Stimulated activated naive CD8-positive, alpha-beta T cell treated with anti-CD3 and anti-CD28 coated beads, Interleukin-15, amount 100 ng/mL, for 72 hours (primary cell): ENCODE measurements around the gene ITFG1.
A peak's percentile ranks its signal among the peaks of the same experiment; 100 is the strongest.
"Not testable (repeated sequence)": the region's sequence is repeated elsewhere in the genome, so short reads cannot be mapped to it uniquely, and the experiment has no call there.

Source experiments
- ATAC-seq: fragments of 150-1000 bp; cut with Tn5 transposase; 2 replicates; pipeline ENCODE4 v1.10.0; 2021; ENCODE audit warnings: mild to moderate bottlenecking, moderate library complexity
- DNase-seq, 2 donors: peaks; one replicate each; pipeline ENCODE4 v3.0.0; 2021 to 2022
- H3K27ac Mint-ChIP-seq, 2 donors: one replicate each; pipeline ENCODE4 v1.8.0; 2022; ENCODE audit warnings: mild to moderate bottlenecking in 2 of 2, mixed read lengths in 2 of 2, moderate library complexity in 2 of 2
- H3K27me3 Mint-ChIP-seq: one replicate; pipeline ENCODE4 v1.8.0; 2022; ENCODE audit warnings: mixed read lengths
- H3K4me1 Mint-ChIP-seq: one replicate; pipeline ENCODE4 v1.8.0; 2022; ENCODE audit warnings: mild to moderate bottlenecking, mixed read lengths
- H3K4me3 Mint-ChIP-seq, 2 donors: one replicate each; pipeline ENCODE4 v1.8.0; 2022; ENCODE audit warnings: mild to moderate bottlenecking in 2 of 2, mixed read lengths in 2 of 2, moderate library complexity in 1 of 2
- H3K9me3 Mint-ChIP-seq, 2 donors: one replicate each; pipeline ENCODE4 v1.8.0; 2022; ENCODE audit warnings: mixed read lengths in 2 of 2

Gene ITFG1

DNA sequence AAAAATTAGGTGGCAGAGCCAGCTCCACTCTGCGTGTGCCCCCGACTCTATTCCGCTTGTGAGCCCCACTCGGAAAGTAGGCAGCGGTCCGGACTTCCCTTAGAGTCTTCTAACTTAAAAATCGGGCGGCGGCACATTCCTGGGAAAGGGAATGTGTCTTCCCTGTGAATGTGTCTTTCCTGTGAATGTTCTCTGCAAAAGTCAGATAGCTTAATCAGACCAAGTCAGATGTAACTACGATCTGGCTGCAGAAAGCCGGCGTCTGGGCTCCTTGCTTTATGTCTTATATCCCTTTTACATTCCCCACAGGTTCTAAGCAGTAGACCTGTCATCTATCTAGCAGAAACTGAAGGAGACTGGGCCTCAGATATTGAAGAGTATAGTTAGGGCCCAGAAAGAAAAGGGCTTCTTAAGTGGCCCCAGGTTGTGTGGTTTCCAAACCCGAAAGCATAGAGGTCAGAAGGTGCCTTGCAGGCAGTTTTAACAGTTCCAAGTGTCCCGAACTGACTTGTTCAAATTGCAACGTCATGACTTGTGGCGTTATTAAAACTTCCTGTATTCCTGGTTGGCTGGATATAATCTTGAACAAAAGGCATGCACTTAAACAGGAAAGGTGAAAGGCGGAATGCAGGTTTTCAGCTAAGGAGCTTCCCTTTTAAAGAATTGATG lies 869 bp upstream of the ITFG1 start:
- H3K27ac Mint-ChIP-seq = peak overlapping the region; percentile 94 to 100
- no peaks in the 10 kb centered on the region for H3K9me3 Mint-ChIP-seq
- no peaks in the 10 kb centered on the region for H3K27me3 Mint-ChIP-seq
- peak; percentile 38 for ATAC-seq
- H3K4me1 Mint-ChIP-seq = peaks cover 45% of the 10 kb centered on the region
- peak overlapping the region; percentile 87 to 92 for H3K4me3 Mint-ChIP-seq
- peak; percentile 24 for DNase-seq

DNA sequence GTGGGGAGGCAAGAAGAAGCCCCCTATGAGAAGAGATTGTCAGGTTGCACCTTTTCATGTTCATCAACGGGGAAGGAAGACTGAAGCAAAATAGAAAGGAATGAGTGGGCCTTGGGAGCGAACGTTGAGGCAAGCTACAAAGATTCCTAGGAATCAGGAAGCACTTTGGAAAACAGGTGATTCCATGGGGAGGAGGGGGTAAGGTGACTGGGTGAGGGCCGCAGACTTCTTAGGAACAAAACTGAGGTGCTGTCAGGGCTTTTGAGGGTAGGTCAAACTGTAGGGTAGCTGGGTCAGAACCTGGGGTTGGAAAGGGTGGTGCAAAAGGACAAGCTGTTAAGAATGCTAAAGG lies 528 bp downstream of the ITFG1 start:
- ATAC-seq (no peak), DNase-seq (no peak)
- Mint-ChIP-seq H3K27ac (peak overlapping the region; percentile 93 to 100), H3K4me1 (peaks cover 40% of the 10 kb centered on the region), H3K4me3 (peak overlapping the region; percentile 87 to 92), H3K27me3 (no peaks in the 10 kb centered on the region), H3K9me3 (no peaks in the 10 kb centered on the region)

DNA sequence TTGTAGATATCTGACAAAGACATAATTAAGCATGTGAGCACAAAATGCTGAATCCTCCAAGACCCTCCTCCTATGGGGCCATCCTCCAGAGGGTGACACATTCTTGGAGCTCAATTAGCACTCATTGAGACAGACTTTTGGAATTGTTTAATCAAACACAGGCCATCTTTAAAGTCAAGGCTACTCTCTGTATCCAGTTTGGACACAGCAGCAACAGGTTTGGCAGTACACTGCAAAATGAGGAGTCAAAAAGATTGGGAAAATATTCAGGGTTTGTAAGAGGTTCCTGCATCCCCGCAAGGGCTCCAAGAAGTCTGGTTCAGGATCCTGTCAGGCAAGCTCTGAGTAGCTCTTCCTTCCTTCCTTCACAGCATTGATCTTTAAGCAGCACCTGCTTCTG lies 1.3 kb downstream of the ITFG1 start:
- Mint-ChIP-seq H3K4me1 (peaks cover 44% of the 10 kb centered on the region), H3K27ac (peak overlapping the region; percentile 93 to 100), H3K27me3 (no peaks in the 10 kb centered on the region), H3K4me3 (peak overlapping the region; percentile 87 to 92), H3K9me3 (no peaks in the 10 kb centered on the region)
- no peak for DNase-seq
- ATAC-seq = no peak

DNA sequence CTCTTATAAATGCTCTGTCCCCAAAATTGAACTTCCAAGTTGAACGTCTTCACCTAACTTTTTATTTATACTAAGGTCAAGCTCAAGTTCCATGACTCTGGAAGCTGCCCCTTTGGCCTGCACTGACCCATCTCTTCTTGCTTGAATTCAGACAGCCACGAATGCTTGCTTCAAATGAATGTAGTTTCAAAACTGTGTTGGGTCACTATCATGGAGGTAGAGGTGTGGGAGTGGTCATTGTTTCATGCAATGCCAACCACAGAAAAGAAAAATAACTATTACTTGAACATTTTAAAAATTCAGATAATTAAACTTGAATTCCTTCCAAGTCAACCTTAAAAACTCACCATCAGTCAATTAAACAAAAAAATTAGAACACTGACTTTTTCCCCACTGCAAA lies 2.5 kb downstream of the ITFG1 start:
- peaks cover 38% of the 10 kb centered on the region for H3K4me1 Mint-ChIP-seq
- H3K27me3 Mint-ChIP-seq = no peaks in the 10 kb centered on the region
- no peaks in the 10 kb centered on the region for H3K9me3 Mint-ChIP-seq
- no peak for DNase-seq
- H3K27ac Mint-ChIP-seq = no peak overlapping the region
- no peak overlapping the region for H3K4me3 Mint-ChIP-seq
- no peak for ATAC-seq

DNA sequence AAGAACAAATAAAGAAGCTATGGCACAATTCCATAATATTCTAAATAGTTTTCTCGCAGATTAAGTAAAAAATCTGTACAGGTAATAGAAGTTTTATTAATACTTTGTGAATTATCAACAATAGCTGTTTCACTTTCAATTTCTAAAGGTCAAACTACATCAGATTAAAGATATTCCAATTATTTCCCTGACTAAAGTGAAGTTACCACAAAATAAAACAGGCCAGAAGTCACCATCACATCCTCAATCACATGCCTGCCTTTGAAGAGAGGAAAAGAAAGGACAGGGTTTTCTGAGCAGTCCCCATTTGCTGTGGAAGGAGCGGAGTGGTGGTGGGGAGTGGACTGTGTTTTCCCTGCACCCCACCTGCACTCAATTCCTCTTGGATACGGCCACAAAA lies 11.1 kb downstream of the ITFG1 start:
- ATAC-seq (no peak), DNase-seq (no peak)
- Mint-ChIP-seq H3K4me3 (no peak overlapping the region), H3K27ac (no peak overlapping the region), H3K9me3 (no peaks in the 10 kb centered on the region), H3K27me3 (no peaks in the 10 kb centered on the region), H3K4me1 (peaks cover 7% of the 10 kb centered on the region)

DNA sequence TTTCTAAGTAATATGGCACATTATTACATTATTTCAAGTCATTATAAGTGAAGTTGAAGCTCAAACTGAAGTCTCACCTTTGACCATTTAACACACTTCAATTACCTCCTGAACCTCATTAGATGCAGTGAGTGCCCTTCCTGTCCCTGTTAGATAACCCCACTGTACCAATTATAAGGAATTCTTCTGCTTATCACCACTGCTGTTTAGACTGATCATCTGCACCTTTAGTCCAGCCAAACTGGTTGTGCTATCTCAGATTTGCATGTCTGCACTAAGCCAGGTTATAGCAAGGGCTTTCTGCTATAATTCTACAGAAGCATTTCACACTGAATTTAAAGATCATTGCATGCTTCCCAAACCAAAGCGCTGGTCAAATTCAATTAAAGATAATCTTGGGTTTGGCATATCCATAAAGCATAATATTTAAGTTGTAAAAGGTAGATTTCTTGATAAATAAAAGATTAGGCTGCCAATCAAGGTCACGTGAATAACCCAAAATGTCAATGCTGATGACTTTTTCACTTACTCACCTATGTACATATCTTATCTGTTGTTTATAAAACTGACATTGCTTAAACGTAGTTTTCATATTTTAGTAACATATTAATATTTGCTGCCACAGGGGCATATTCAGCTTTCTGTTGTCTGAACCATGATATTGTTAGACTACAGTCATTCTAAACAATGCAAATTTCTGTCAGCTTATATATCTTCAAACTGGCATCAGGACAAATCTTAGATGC lies 11.9 kb downstream of the ITFG1 start:
- ATAC-seq = no peak
- Mint-ChIP-seq H3K27ac (no peak overlapping the region), H3K9me3 (no peaks in the 10 kb centered on the region), H3K27me3 (no peaks in the 10 kb centered on the region), H3K4me3 (no peak overlapping the region), H3K4me1 (peaks cover 7% of the 10 kb centered on the region)
- DNase-seq = no peak

DNA sequence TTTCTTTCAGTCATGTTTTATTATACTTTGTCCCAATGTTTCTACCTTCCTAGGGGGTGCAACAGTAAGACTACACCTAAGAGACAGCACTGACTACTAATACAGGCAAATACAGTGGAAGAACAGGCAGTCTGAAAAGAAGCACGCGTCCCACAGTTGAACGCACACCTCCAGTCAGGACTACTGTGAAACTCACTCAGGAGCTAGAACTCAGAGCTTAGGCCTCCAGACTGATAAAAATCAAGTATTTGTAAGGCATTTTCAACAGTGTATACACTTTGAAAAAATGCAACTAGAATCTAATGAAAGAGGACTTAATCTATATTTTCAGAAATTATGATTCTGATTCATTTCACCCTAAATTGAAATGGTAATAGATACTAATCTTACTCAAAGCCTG lies 14.4 kb downstream of the ITFG1 start:
- no peak for ATAC-seq
- DNase-seq = no peak
- H3K9me3 Mint-ChIP-seq = peaks cover 0 to 4% of the 10 kb centered on the region in 2 donors
- H3K27me3 Mint-ChIP-seq = no peaks in the 10 kb centered on the region
- no peak overlapping the region for H3K27ac Mint-ChIP-seq
- H3K4me3 Mint-ChIP-seq = no peak overlapping the region
- peaks cover 7% of the 10 kb centered on the region for H3K4me1 Mint-ChIP-seq

DNA sequence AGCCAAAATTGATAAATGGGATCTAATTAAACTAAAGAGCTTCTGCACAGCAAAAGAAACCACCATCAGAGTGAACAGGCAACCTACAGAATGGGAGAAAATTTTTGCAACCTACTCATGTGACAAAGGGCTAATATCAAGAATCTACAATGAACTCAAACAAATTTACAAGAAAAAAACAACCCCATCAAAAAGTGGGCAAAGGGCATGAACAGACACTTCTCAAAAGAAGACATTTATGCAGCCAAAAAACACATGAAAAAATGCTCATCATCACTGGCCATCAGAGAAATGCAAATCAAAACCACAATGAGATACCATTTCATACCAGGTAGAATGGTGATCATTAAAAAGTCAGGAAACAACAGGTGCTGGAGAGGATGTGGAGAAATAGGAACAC lies 18.0 kb downstream of the ITFG1 start:
- not testable (repeated sequence) for H3K4me3 Mint-ChIP-seq, DNase-seq, H3K27ac Mint-ChIP-seq, H3K4me1 Mint-ChIP-seq, H3K27me3 Mint-ChIP-seq, ATAC-seq
- H3K9me3 Mint-ChIP-seq = peaks cover 10 to 13% of the 10 kb centered on the region in 2 donors

DNA sequence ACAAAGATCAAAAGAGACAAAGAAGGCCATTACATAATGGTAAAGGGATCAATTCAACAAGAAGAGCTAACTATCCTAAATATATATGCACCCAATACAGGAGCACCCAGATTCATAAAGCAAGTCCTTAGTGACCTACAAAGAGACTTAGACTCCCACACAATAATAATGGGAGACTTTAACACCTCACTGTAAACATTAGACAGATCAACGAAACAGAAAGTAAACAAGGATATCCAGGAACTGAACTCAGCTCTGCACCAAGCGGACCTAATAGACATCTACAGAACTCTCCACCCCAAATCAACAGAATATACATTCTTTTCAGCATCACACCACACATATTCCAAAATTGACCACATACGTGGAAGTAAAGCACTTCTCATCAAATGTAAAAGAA lies 20.8 kb downstream of the ITFG1 start:
- not testable (repeated sequence) for H3K4me3 Mint-ChIP-seq, H3K27ac Mint-ChIP-seq, H3K27me3 Mint-ChIP-seq, ATAC-seq, DNase-seq
- Mint-ChIP-seq H3K9me3 (peaks cover 10 to 13% of the 10 kb centered on the region in 2 donors), H3K4me1 (peaks cover 12% of the 10 kb centered on the region)

DNA sequence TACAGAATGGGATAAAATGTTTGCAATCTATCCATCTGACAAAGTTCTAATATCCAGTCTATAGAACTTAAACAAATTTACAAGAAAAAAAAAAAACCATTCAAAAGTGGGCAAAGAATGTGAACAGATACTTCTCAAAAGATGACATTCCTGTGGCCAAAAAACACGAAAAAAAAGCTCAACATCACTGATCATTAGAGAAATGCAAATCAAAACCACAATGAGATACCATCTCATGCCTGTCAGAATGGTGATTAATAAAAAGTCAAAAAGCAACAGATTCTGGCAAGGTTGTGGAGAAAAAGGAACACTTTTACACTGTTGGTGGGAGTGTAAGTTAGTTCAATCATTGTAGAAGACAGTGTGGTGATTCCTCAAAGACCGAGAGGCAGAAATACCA lies 26.6 kb downstream of the ITFG1 start:
- DNase-seq, H3K27me3 Mint-ChIP-seq, H3K27ac Mint-ChIP-seq, H3K4me3 Mint-ChIP-seq, H3K9me3 Mint-ChIP-seq, ATAC-seq: not testable (repeated sequence)
- peaks cover 20% of the 10 kb centered on the region for H3K4me1 Mint-ChIP-seq

DNA sequence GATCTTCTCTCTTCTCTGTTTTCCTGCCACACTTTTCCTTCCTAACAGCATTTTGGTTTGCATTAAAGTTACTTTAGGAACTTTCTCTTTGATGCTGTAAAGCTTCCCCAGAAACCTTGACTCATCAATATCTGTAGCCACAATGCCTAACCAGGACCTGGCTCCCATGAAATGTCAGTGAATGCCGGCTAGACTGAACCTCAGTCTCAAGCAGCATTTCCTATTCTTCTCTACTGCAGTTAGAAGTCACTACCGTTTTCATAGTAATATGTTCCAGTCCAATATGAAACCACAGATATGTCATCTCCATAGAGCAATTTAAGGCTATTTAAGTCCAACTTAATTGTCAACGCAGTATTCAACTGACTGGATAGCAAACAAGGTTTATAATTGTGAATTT lies 28.9 kb downstream of the ITFG1 start:
- Mint-ChIP-seq H3K27me3 (no peaks in the 10 kb centered on the region), H3K4me3 (no peak overlapping the region), H3K4me1 (peaks cover 16% of the 10 kb centered on the region), H3K27ac (peak overlapping the region in 1 of 2 donors; percentile 56), H3K9me3 (no peaks in the 10 kb centered on the region)
- ATAC-seq (no peak), DNase-seq (no peak)

DNA sequence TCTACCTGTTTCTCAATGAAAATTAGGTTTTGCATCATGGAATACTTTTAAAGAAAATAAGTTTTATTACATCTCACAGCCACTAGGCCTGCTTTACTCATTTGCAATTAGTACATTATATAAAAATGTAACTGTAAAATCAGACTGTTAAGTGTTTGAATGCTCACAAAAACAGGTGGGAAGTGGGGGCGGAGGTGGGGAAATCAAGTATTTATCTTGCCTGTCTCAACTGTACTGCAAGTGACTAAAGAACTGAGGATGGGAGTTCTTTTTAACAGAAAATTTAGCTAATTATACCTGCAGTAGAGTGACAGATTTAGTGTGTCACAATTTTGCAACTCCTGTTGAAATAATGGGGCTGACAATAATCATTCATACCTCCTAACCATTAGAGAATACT lies 34.1 kb downstream of the ITFG1 start:
- DNase-seq (no peak), ATAC-seq (no peak)
- Mint-ChIP-seq H3K27ac (no peak overlapping the region), H3K9me3 (peaks cover 0 to 12% of the 10 kb centered on the region in 2 donors), H3K27me3 (no peaks in the 10 kb centered on the region), H3K4me1 (peaks cover 2% of the 10 kb centered on the region), H3K4me3 (no peak overlapping the region)

DNA sequence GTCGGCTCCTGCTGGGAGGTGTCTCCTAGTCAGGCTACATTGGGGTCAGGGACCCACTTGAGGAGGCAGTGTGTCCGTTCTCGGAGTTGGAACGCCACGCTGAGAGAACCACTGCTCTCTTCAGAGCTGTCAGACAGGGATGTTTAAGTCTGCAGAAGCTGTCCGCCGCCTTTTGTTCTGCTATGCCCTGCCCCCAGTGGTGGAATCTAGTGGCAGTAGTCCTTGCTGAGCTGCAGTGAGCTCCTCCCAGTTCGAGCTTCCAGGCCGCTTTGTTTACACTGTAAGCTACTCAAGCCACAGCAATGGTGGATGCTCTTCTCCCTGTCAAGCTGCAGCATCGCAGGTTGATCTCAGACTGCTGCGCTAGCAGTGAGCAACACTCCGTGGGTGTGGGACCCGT lies 36.0 kb downstream of the ITFG1 start:
- Mint-ChIP-seq H3K4me3 (no peak overlapping the region), H3K27ac (no peak overlapping the region), H3K9me3 (peaks cover 6 to 12% of the 10 kb centered on the region in 2 donors), H3K4me1 (no peaks in the 10 kb centered on the region), H3K27me3 (no peaks in the 10 kb centered on the region)
- DNase-seq (no peak), ATAC-seq (no peak)

DNA sequence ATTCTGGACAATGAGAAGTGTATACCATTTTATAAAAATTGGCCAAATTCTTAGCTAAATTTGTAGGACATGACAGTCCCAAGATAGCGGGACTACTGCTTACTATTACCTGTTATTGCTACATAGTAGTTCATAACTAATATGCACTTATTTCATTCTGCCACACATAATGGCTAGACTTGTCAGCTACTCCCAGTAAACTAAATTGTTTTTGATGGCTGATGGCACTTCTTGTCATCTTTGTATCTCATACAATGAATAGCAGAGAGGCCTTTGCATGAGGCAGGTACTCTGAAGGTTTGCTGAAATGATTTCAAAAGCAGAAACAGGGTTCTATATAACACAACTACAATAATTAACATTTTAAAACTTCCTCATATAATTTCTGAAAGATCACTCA lies 44.0 kb downstream of the ITFG1 start:
- Mint-ChIP-seq H3K9me3 (peaks cover 0 to 6% of the 10 kb centered on the region in 2 donors), H3K27ac (no peak overlapping the region), H3K4me1 (peaks cover 5% of the 10 kb centered on the region), H3K4me3 (no peak overlapping the region), H3K27me3 (no peaks in the 10 kb centered on the region)
- DNase-seq (no peak), ATAC-seq (no peak)

DNA sequence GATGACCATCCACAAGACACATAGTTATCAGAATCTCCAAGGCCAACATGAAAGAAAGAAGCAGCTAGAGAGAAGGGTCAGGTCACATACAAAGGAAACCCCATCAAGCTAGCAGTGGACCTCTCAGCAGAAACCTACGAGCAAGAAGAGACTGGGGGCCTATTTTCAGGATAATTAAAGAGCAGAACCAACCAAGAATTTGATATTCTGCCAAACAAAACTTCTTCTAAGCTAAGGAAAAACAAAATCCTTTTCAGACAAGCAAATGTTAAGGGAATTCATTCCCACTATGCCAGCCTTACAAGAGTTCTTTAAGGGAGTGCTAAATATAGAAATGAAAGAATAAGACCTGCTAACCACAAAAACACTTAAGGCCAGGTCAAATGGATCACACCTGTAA lies 47.8 kb downstream of the ITFG1 start:
- Mint-ChIP-seq H3K4me1 (peaks cover 11% of the 10 kb centered on the region), H3K9me3 (no peaks in the 10 kb centered on the region), H3K4me3 (no peak overlapping the region), H3K27me3 (no peaks in the 10 kb centered on the region), H3K27ac (peak overlapping the region in 1 of 2 donors; percentile 3)
- DNase-seq (no peak), ATAC-seq (no peak)

DNA sequence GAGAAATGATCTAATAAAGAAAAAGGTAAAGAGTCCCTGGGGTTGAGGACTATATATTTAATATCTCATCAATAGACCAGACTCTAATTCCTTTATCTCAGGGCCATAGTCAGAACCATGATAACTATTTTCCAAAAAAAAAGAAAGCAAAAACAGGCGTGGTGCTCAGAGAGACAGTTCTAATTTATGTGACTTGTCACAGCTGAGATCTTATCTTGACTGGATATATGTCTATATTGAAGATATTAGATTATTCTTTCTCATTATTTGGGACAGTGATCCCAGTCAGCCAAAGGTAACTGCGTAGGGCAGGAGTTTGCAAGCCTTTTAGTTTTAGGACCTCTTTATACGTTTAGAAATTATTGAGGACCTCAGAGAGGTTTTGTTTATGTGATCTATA lies 52.4 kb downstream of the ITFG1 start:
- no peak overlapping the region for H3K4me3 Mint-ChIP-seq
- peaks cover 11% of the 10 kb centered on the region for H3K4me1 Mint-ChIP-seq
- no peaks in the 10 kb centered on the region for H3K9me3 Mint-ChIP-seq
- no peaks in the 10 kb centered on the region for H3K27me3 Mint-ChIP-seq
- H3K27ac Mint-ChIP-seq = no peak overlapping the region
- ATAC-seq (no peak), DNase-seq (no peak)
